IPS-11a (cell line): ENCODE results near the gene PLA1A.

Experiments
- H3K4me3 ChIP-seq: one replicate; pipeline ENCODE4 v1.5.1; 2013; ENCODE audit warnings: low read depth, low read length, control low read depth

PLA1A gene

GRCh38 chr3:119636891-119637611, 39.4 kb downstream of the PLA1A start:
- no peak overlapping the region for H3K4me3 ChIP-seq

GRCh38 chr3:119637679-119638477, 40.2 kb downstream of the PLA1A start:
- H3K4me3 ChIP-seq, result no peak overlapping the region

- no peak overlapping the region for H3K4me3 ChIP-seq
Observed at GRCh38 chr3:119639494-119640350, 42.0 kb downstream of the PLA1A start.

GRCh38 chr3:119641416-119641815, 43.7 kb downstream of the PLA1A start:
- no peak overlapping the region for H3K4me3 ChIP-seq

GRCh38 chr3:119642746-119643473, 45.2 kb downstream of the PLA1A start:
- H3K4me3 ChIP-seq, result no peak overlapping the region

GRCh38 chr3:119643528-119643927, 45.8 kb downstream of the PLA1A start:
- no peak overlapping the region for H3K4me3 ChIP-seq

GRCh38 chr3:119644481-119644880, 46.8 kb downstream of the PLA1A start:
- H3K4me3 ChIP-seq, result no peak overlapping the region

- no peak overlapping the region for H3K4me3 ChIP-seq
Observed at GRCh38 chr3:119645813-119646212, 48.1 kb downstream of the PLA1A start.

- H3K4me3 ChIP-seq, result no peak overlapping the region
Observed at GRCh38 chr3:119647171-119647570, 49.5 kb downstream of the PLA1A start.

GRCh38 chr3:119647843-119648575, 50.3 kb downstream of the PLA1A start:
- no peak overlapping the region for H3K4me3 ChIP-seq

- H3K4me3 ChIP-seq, result no peak overlapping the region
Observed at GRCh38 chr3:119649761-119650160, 52.1 kb downstream of the PLA1A start.

- no peak overlapping the region for H3K4me3 ChIP-seq
Observed at GRCh38 chr3:119652306-119653033, 54.8 kb downstream of the PLA1A start.

- H3K4me3 ChIP-seq, result no peak overlapping the region
Observed at GRCh38 chr3:119653876-119654275, 56.2 kb downstream of the PLA1A start.

- H3K4me3 ChIP-seq, result no peak overlapping the region
Observed at GRCh38 chr3:119657887-119658702, 60.4 kb downstream of the PLA1A start.

- H3K4me3 ChIP-seq, result no peak overlapping the region
Observed at GRCh38 chr3:119658994-119659393, 61.3 kb downstream of the PLA1A start.

- no peak overlapping the region for H3K4me3 ChIP-seq
Observed at GRCh38 chr3:119659606-119660291, 62.1 kb downstream of the PLA1A start.

GRCh38 chr3:119660474-119661440, 63.1 kb downstream of the PLA1A start, which contains the start of gene POPDC2:
Gene POPDC2, minus strand, starts transcription at chr3:119660589. Its CDS starts 166 bp downstream, at chr3:119660423.
- H3K4me3 ChIP-seq, result no peak within 1 kb of the TSS
